Measurements from ENCODE around the gene UBE2E2.

The UBE2E2 gene

GRCh38 chr3:23217872-23218554, 14.9 kb downstream of the UBE2E2 start:
- TF ChIP-seq, protein P1, sequence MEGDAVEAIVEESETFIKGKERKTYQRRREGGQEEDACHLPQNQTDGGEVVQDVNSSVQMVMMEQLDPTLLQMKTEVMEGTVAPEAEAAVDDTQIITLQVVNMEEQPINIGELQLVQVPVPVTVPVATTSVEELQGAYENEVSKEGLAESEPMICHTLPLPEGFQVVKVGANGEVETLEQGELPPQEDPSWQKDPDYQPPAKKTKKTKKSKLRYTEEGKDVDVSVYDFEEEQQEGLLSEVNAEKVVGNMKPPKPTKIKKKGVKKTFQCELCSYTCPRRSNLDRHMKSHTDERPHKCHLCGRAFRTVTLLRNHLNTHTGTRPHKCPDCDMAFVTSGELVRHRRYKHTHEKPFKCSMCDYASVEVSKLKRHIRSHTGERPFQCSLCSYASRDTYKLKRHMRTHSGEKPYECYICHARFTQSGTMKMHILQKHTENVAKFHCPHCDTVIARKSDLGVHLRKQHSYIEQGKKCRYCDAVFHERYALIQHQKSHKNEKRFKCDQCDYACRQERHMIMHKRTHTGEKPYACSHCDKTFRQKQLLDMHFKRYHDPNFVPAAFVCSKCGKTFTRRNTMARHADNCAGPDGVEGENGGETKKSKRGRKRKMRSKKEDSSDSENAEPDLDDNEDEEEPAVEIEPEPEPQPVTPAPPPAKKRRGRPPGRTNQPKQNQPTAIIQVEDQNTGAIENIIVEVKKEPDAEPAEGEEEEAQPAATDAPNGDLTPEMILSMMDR (IDR thresholded peaks at IDR 0.05; ENCODE audit: extremely low read depth, insufficient read depth, missing control alignments): no peak
- DNase-seq (ENCODE audit: low spot score): no peak
- in situ Hi-C loops (cut with MboI; ENCODE audit: low pct_unique_long_range_greater_than_20kb, low sequenced_read_pairs, unreplicated experiment): no loop called here

DNA sequence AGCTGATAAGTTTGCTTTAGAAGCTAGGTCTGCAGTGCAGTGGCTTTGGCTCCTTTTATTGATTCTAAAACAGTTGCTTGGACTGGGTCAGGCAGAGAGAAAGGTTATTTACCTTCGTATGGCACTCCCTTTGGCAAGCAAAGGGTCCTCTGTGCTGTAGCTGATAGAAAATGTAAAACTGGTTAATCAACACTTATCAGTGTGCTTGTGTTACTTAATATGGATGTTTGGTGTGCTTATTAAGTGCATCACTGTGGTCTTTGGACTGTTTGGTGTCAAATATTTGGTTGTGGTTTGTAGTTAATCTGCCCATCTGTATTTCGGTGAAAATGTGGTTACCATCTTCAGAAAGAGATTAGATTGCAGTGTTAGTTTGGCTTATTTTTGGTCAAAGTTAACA, 16.0 kb downstream of the UBE2E2 start:
- in situ Hi-C loops (cut with MboI; ENCODE audit: low pct_unique_long_range_greater_than_20kb, low sequenced_read_pairs, unreplicated experiment): no loop called here
- DNase-seq (ENCODE audit: low spot score): no peak
- TF ChIP-seq, protein P1 (IDR thresholded peaks at IDR 0.05; ENCODE audit: extremely low read depth, insufficient read depth, missing control alignments): no peak

DNA sequence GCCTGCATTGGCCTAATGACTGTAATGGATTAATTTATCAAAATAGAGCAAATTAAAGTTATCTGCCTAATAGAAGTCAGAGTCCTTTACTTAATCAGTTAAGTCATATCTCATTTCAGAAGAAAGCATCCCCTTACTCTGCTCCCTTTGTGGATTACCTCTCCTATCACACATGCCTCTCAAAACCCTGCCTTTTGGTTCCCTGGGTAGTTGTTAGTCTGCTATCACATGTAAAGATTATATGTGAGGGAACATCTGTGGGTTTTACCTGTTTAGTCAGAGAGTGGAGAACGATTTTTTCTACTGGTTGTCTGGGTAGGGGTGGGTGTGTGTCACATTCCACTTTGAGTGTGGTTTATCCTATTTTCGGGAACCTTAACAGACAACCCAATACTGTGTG, 16.4 kb downstream of the UBE2E2 start:
- in situ Hi-C loops (cut with MboI; ENCODE audit: low pct_unique_long_range_greater_than_20kb, low sequenced_read_pairs, unreplicated experiment): no loop called here
- DNase-seq (ENCODE audit: low spot score): no peak
- TF ChIP-seq, protein P1 (IDR thresholded peaks at IDR 0.05; ENCODE audit: extremely low read depth, insufficient read depth, missing control alignments): no peak

- DNase-seq (ENCODE audit: low spot score): no peak
- in situ Hi-C loops (cut with MboI; ENCODE audit: low pct_unique_long_range_greater_than_20kb, low sequenced_read_pairs, unreplicated experiment): no loop called here
- TF ChIP-seq, protein P1 (IDR thresholded peaks at IDR 0.05; ENCODE audit: extremely low read depth, insufficient read depth, missing control alignments): no peak
Measured at GRCh38 chr3:23221136-23221535, 18.0 kb downstream of the UBE2E2 start.

- TF ChIP-seq, protein P1 (IDR thresholded peaks at IDR 0.05; ENCODE audit: extremely low read depth, insufficient read depth, missing control alignments): no peak
- in situ Hi-C loops (cut with MboI; ENCODE audit: low pct_unique_long_range_greater_than_20kb, low sequenced_read_pairs, unreplicated experiment): no loop called here
- DNase-seq (ENCODE audit: low spot score): no peak
Measured at GRCh38 chr3:23232016-23232415, 28.9 kb downstream of the UBE2E2 start.

DNA sequence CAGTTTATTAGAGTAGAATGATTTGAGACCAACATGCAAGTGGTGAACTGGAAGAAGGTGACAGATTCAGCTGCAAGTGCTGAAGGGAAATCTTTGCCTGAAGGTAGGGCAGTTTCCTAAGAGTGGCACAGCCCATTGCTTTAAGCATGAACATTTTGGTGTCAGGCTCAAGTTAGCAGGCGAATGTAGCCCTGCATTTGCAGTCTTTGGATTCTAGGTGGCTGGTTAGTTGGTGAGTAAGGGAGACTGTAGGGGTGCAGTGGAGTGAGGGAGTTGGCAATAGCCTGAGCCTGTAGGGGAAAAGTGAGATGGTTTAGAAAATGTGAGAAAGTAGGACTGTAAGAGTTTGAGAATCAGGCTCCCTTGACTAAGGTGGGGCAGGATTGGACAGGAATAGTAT, 29.7 kb downstream of the UBE2E2 start:
- TF ChIP-seq, protein P1 (IDR thresholded peaks at IDR 0.05; ENCODE audit: extremely low read depth, insufficient read depth, missing control alignments): no peak
- DNase-seq (ENCODE audit: low spot score): no peak
- in situ Hi-C loops (cut with MboI; ENCODE audit: low pct_unique_long_range_greater_than_20kb, low sequenced_read_pairs, unreplicated experiment): no loop called here
